RWPE2 (cell line): ENCODE data around the gene NPFFR1.

Experiments
- ATAC-seq: fragments of 200-7000 bp; cut with Tn5 transposase; 3 replicates; pipeline ENCODE4 v1.9.1; 2021; ENCODE audit warnings: low read depth
- DNase-seq: peaks from one replicate; pipeline ENCODE4 v3.0.0-alpha.2; 2020; ENCODE audit warnings: low spot score
- H3K27ac ChIP-seq: fragments of 450-650 bp; 2 replicates; pipeline ENCODE4 v1.5.1; 2017; ENCODE audit warnings: mild to moderate bottlenecking; ENCODE audit not compliant: poor library complexity, severe bottlenecking
- H3K27me3 ChIP-seq: fragments of 250-450 bp; sonication (Bioruptor Pico); 2 replicates; pipeline ENCODE4 v1.5.1; 2021; ENCODE audit warnings: mild to moderate bottlenecking, moderate library complexity; ENCODE audit not compliant: insufficient read depth, poor library complexity, severe bottlenecking
- H3K36me3 ChIP-seq: fragments of 250-450 bp; sonication (Bioruptor Pico); 2 replicates; pipeline ENCODE4 v1.5.1; 2020; ENCODE audit warnings: low read depth, mild to moderate bottlenecking, moderate library complexity
- H3K4me1 ChIP-seq: fragments of 250-450 bp; sonication (Bioruptor Pico); 2 replicates; pipeline ENCODE4 v1.5.1; 2021; ENCODE audit warnings: mild to moderate bottlenecking, moderate library complexity; ENCODE audit not compliant: insufficient read depth, poor library complexity, severe bottlenecking
- H3K4me3 ChIP-seq: fragments of 250-450 bp; sonication (Bioruptor Pico); 2 replicates; pipeline ENCODE4 v1.5.1; 2021; ENCODE audit warnings: mild to moderate bottlenecking, moderate library complexity; ENCODE audit not compliant: severe bottlenecking
- H3K9me3 ChIP-seq: fragments of 250-450 bp; sonication (Bioruptor Pico); 2 replicates; pipeline ENCODE4 v1.5.1; 2021; ENCODE audit warnings: mild to moderate bottlenecking, moderate library complexity; ENCODE audit not compliant: severe bottlenecking
- TF ChIP-seq, protein P1 (sequence below): fragments of 450-650 bp; IDR thresholded peaks from one replicate; pipeline ENCODE4 v1.5.1; 2017; ENCODE audit warnings: mild to moderate bottlenecking, moderate library complexity; ENCODE audit not compliant: poor library complexity, severe bottlenecking

Gene NPFFR1

DNA sequence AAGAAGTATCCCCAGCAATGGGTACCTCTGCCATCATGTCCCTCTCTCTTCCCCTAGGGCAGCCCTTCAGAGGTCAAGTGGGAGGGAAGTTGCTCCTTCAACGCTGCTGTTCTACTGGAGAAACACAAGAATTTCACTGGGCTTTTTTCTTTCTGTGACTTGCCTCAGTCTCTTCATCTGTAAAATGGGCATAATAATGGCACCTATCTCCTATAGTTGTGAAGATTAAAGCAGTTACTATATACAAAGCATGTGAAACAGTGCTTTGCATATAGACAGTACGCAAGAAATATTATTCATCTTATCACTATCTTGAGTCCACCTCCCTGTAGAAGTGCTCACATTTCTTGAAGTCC lies 1.6 kb upstream of the NPFFR1 start:
- no peak for ATAC-seq
- no peaks in the 10 kb centered on the region for H3K4me1 ChIP-seq
- H3K27me3 ChIP-seq, result peaks cover 30% of the 10 kb centered on the region
- H3K9me3 ChIP-seq, result no peaks in the 10 kb centered on the region
- no peaks in the 10 kb centered on the region for H3K36me3 ChIP-seq
- TF ChIP-seq, protein P1, sequence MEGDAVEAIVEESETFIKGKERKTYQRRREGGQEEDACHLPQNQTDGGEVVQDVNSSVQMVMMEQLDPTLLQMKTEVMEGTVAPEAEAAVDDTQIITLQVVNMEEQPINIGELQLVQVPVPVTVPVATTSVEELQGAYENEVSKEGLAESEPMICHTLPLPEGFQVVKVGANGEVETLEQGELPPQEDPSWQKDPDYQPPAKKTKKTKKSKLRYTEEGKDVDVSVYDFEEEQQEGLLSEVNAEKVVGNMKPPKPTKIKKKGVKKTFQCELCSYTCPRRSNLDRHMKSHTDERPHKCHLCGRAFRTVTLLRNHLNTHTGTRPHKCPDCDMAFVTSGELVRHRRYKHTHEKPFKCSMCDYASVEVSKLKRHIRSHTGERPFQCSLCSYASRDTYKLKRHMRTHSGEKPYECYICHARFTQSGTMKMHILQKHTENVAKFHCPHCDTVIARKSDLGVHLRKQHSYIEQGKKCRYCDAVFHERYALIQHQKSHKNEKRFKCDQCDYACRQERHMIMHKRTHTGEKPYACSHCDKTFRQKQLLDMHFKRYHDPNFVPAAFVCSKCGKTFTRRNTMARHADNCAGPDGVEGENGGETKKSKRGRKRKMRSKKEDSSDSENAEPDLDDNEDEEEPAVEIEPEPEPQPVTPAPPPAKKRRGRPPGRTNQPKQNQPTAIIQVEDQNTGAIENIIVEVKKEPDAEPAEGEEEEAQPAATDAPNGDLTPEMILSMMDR, result no peak
- no peak overlapping the region for H3K4me3 ChIP-seq
- DNase-seq, result no peak
- H3K27ac ChIP-seq, result no peak overlapping the region

DNA sequence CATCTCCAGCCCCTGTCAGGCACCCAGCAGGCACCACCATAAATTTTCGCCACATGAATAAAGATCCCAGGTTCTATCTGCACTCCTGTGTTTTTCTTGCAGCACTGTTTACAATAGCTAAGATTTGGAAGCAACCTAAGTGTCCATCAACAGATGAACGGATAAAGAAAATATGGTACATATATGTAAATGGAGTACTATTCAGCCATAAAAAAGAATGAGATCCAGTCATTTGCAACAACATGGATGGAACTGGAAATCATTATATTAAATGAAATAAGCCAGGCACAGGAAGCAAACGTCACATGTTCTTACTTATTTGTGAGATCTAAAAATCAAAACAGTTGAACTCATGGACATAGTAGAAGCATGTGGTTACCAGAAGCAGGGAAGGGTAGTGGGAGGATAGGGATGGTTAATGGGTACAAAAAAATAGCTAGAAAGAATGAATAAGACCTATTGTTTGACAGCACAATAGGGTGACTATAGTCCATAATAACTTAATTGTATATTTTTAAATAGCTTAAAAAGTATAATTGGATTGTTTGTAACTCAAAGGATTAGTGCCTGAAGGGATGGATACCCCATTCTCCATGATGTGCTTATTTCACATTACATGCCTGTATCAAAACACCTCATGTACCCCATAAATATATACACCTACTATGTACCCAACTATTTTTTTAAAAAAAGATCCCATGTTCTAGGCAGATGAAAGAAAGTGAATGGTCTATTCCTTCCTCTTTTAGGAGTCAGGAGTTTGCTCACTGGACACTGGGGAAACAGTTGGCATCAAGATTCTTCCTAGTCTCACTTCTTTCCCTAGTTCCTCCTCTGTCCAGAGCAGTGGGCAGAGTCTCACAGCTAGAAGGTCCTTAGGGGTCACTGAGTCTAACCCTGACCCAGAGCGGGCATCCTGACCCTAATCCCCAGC lies 1.0 kb upstream of the NPFFR1 start:
- DNase-seq, result no peak
- TF ChIP-seq, protein P1, result no peak
- Histone ChIP-seq H3K27ac (no peak overlapping the region), H3K4me1 (no peaks in the 10 kb centered on the region), H3K4me3 (no peak overlapping the region), H3K27me3 (peaks cover 30% of the 10 kb centered on the region), H3K9me3 (no peaks in the 10 kb centered on the region), H3K36me3 (no peaks in the 10 kb centered on the region)
- no peak for ATAC-seq

GRCh38 chr10:70283071-70283444 lies 746 bp downstream of the NPFFR1 start:
- H3K27ac ChIP-seq, result no peak overlapping the region
- no peaks in the 10 kb centered on the region for H3K9me3 ChIP-seq
- no peak overlapping the region for H3K4me3 ChIP-seq
- no peak for ATAC-seq
- H3K36me3 ChIP-seq, result no peaks in the 10 kb centered on the region
- peaks cover 30% of the 10 kb centered on the region for H3K27me3 ChIP-seq
- TF ChIP-seq, protein P1, result no peak
- no peaks in the 10 kb centered on the region for H3K4me1 ChIP-seq
- no peak for DNase-seq

DNA sequence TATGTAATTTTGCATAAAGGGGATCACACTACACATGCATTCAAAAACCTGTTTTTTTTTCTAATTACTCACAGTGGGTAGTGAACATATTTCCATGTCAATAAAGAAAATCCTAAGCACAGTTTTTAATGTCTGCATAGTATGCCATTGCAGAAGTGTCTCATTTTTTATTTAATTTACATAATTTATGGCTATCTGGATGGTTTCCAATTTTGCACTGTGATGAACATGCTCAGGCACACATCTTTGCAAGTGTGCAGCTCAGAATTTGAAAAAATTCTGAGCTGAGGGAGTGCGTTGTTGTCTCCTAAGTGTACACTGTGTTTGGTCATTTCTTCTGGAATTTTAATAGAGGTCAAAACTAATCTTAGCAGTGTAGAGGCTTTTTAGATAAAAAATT lies 2.2 kb downstream of the NPFFR1 start:
- TF ChIP-seq, protein P1, result no peak
- Histone ChIP-seq H3K9me3 (no peaks in the 10 kb centered on the region), H3K27me3 (peaks cover 30% of the 10 kb centered on the region), H3K27ac (no peak overlapping the region), H3K4me3 (no peak overlapping the region), H3K4me1 (no peaks in the 10 kb centered on the region), H3K36me3 (no peaks in the 10 kb centered on the region)
- no peak for ATAC-seq
- DNase-seq, result no peak

DNA sequence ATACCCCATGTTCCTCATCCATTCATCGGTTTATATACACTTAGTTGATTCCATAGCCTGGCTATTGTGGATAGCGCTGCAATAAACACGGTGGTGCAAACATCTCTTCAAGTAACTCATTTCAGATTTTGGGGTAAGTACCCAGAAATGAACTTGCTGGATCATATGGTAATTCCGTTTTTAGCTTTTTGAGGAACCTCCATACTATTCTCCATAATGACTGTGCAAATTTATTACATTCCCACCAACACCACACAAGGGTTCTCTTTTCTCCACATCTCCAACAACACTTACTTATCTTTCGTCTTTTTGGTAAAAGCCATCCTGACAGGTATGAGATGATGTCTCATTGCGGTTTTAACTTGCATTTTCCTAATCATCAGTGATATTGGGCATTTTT lies 3.7 kb downstream of the NPFFR1 start:
- DNase-seq (no peak), ATAC-seq (no peak)
- H3K9me3 ChIP-seq, result peaks cover 2% of the 10 kb centered on the region
- H3K27me3 ChIP-seq, result peaks cover 29% of the 10 kb centered on the region
- TF ChIP-seq, protein P1, result no peak
- no peaks in the 10 kb centered on the region for H3K4me1 ChIP-seq
- H3K4me3 ChIP-seq, result no peak overlapping the region
- no peaks in the 10 kb centered on the region for H3K36me3 ChIP-seq
- no peak overlapping the region for H3K27ac ChIP-seq
